WTC11 (cell line): Measurements from ENCODE around the gene BBLN. TPM values are rescaled to one million over a fixed set of nuclear protein-coding genes. Genes with fewer than 3 reads are reported as not detected.

Experiments used
- ATAC-seq: fragments of 200-7000 bp; cut with Tn5 transposase; 2 replicates; pipeline ENCODE4 v1.10.0; 2021; ENCODE audit warnings: mild to moderate bottlenecking, moderate library complexity
- CTCF ChIA-PET: fragments of 300-600 bp; sonication (Branson Sonifier 250); formaldehyde crosslinking; loops from one replicate; lab custom pipeline; 2021; ENCODE audit warnings: antibody characterized with exemption; lab: Charles Lee
- POLR2A ChIA-PET: fragments of 350-600 bp; sonication (Branson Sonifier 250); formaldehyde crosslinking; loops from one replicate; lab custom pipeline; 2021; ENCODE audit warnings: antibody characterized with exemption; lab: Charles Lee
- DNase-seq: peaks from one replicate; pipeline ENCODE4 v3.0.0; 2021; ENCODE audit warnings: low spot score
- H3K27ac Mint-ChIP-seq: 2 replicates; pipeline ENCODE4 v1.8.0; 2021; ENCODE audit warnings: mixed read lengths
- H3K27me3 Mint-ChIP-seq: 2 replicates; pipeline ENCODE4 v1.8.0; 2021; ENCODE audit warnings: low read depth, mild to moderate bottlenecking, moderate library complexity, mixed read lengths
- H3K36me3 Mint-ChIP-seq: 2 replicates; pipeline ENCODE4 v1.8.0; 2021; ENCODE audit warnings: mixed read lengths
- H3K4me1 Mint-ChIP-seq: 2 replicates; pipeline ENCODE4 v1.8.0; 2022; ENCODE audit warnings: mixed read lengths
- H3K4me3 Mint-ChIP-seq: 2 replicates; pipeline ENCODE4 v1.8.0; 2021; ENCODE audit warnings: mild to moderate bottlenecking, moderate library complexity, mixed read lengths
- H3K9me3 Mint-ChIP-seq: 2 replicates; pipeline ENCODE4 v1.8.0; 2021; ENCODE audit warnings: mixed read lengths
- ELF4 ChIP-seq: sonication (generic); formaldehyde crosslinking; IDR thresholded peaks from 2 replicates; pipeline ENCODE4 v1.8.1; 2022; ENCODE audit warnings: low read depth, mild to moderate bottlenecking, moderate library complexity, missing genetic modification reagents
- GTF2I ChIP-seq: fragments of 250-450 bp; sonication (Bioruptor Pico); conservative IDR thresholded peaks from 2 replicates; pipeline ENCODE4 v1.4.0; 2021; ENCODE audit warnings: mild to moderate bottlenecking
- SOX15 ChIP-seq: fragments of 250-450 bp; sonication (Bioruptor Pico); IDR thresholded peaks from 2 replicates; pipeline ENCODE4 v1.9.0; 2021; ENCODE audit warnings: mild to moderate bottlenecking
- TP53 ChIP-seq: sonication (generic); formaldehyde crosslinking; IDR thresholded peaks from 2 replicates; pipeline ENCODE4 v1.8.1; 2023; ENCODE audit warnings: mild to moderate bottlenecking, missing genetic modification reagents
- ZNF317 ChIP-seq: sonication (generic); formaldehyde crosslinking; IDR thresholded peaks from 2 replicates; pipeline ENCODE4 v1.8.1; 2023; ENCODE audit warnings: low read depth, mild to moderate bottlenecking, moderate library complexity, missing genetic modification reagents, borderline replicate concordance
- total RNA-seq: library from RNA; stranded (reverse); gene quantifications from 3 replicates; pipeline ENCODE4 v1.2.3, GENCODE V29; 2021
- TF ChIP-seq, protein P1 (sequence below): sonication (generic); formaldehyde crosslinking; IDR thresholded peaks from 2 replicates; pipeline ENCODE4 v1.8.0; 2022; ENCODE audit warnings: missing genetic modification reagents
- TF ChIP-seq, protein P2 (sequence below): sonication (generic); formaldehyde crosslinking; IDR thresholded peaks from 2 replicates; pipeline ENCODE4 v1.8.0; 2022; ENCODE audit warnings: mild to moderate bottlenecking, missing genetic modification reagents
- TF ChIP-seq, protein P3 (sequence below): sonication (generic); formaldehyde crosslinking; IDR thresholded peaks from 2 replicates; pipeline ENCODE4 v1.8.0; 2022; ENCODE audit warnings: mild to moderate bottlenecking, missing genetic modification reagents
- TF ChIP-seq, protein P4 (sequence below): sonication (generic); formaldehyde crosslinking; IDR thresholded peaks from 2 replicates; pipeline ENCODE4 v1.8.1; 2022; ENCODE audit warnings: mild to moderate bottlenecking, moderate library complexity, missing genetic modification reagents
- TF ChIP-seq, protein P5 (sequence below): sonication (generic); formaldehyde crosslinking; conservative IDR thresholded peaks from 2 replicates; pipeline ENCODE4 v1.8.1; 2023; ENCODE audit warnings: mild to moderate bottlenecking, low read depth, missing genetic modification reagents, moderate library complexity
- TF ChIP-seq, protein P6 (sequence below): sonication (generic); formaldehyde crosslinking; IDR thresholded peaks from 2 replicates; pipeline ENCODE4 v1.8.1; 2023; ENCODE audit warnings: mild to moderate bottlenecking, missing genetic modification reagents, moderate library complexity
- TF ChIP-seq, protein P7 (sequence below): sonication (generic); formaldehyde crosslinking; IDR thresholded peaks from 2 replicates; pipeline ENCODE4 v1.8.0; 2023; ENCODE audit warnings: mild to moderate bottlenecking, missing genetic modification reagents

Gene BBLN
- total RNA-seq, 1 experiment from 2014 or later: 77.1 TPM

DNA sequence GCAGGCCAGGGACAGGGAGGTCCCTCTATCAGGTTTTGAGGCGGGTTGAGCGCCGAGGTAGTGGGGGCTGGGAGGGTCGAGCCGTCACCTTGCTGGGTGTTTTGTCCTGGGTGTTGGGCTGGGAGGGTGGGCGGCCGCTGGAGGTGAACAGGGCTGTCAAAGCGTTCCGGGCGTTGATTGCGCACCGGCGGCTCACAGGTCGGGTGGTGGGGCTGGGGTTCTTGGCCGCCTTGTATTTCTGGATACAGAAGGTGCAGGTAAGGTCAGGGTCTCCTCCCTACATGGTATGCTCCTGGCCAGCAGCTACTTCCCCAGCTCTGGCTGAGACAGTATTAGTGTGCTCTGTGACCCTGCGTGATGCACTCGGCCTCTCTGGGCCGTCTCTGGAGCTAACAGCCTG, 6.1 kb downstream of the BBLN start (continued):
- TF ChIP-seq, protein P1, sequence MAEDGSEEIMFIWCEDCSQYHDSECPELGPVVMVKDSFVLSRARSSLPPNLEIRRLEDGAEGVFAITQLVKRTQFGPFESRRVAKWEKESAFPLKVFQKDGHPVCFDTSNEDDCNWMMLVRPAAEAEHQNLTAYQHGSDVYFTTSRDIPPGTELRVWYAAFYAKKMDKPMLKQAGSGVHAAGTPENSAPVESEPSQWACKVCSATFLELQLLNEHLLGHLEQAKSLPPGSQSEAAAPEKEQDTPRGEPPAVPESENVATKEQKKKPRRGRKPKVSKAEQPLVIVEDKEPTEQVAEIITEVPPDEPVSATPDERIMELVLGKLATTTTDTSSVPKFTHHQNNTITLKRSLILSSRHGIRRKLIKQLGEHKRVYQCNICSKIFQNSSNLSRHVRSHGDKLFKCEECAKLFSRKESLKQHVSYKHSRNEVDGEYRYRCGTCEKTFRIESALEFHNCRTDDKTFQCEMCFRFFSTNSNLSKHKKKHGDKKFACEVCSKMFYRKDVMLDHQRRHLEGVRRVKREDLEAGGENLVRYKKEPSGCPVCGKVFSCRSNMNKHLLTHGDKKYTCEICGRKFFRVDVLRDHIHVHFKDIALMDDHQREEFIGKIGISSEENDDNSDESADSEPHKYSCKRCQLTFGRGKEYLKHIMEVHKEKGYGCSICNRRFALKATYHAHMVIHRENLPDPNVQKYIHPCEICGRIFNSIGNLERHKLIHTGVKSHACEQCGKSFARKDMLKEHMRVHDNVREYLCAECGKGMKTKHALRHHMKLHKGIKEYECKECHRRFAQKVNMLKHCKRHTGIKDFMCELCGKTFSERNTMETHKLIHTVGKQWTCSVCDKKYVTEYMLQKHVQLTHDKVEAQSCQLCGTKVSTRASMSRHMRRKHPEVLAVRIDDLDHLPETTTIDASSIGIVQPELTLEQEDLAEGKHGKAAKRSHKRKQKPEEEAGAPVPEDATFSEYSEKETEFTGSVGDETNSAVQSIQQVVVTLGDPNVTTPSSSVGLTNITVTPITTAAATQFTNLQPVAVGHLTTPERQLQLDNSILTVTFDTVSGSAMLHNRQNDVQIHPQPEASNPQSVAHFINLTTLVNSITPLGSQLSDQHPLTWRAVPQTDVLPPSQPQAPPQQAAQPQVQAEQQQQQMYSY: no peak

DNA sequence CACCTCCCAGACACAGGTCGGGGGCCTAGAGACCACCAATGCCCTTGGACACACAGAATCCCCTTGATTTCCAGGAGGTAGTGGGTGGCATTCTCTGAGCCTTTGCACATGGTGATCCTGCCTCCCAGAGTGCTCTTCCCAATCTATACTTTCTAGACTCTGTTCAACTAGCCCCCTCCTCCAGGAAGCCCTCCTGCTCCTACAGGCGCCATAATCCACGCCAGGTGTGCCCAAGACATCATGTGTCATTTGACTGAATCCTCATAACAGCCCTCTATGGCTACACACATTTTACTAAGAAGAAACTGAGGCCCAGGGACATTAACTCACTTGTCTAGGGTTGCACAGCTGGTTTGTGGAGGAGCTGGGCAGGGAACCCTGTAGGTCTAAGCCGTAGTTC, 7.1 kb downstream of the BBLN start:
- Mint-ChIP-seq H3K27ac (no peak overlapping the region), H3K27me3 (no peaks in the 10 kb centered on the region), H3K9me3 (no peaks in the 10 kb centered on the region), H3K36me3 (peaks cover 34% of the 10 kb centered on the region), H3K4me3 (no peak overlapping the region), H3K4me1 (no peaks in the 10 kb centered on the region)
- ATAC-seq (no peak), DNase-seq (no peak)
- POLR2A ChIA-PET: no interaction called here
- no peak for TF ChIP-seq TP53
- TF ChIP-seq, protein P2, sequence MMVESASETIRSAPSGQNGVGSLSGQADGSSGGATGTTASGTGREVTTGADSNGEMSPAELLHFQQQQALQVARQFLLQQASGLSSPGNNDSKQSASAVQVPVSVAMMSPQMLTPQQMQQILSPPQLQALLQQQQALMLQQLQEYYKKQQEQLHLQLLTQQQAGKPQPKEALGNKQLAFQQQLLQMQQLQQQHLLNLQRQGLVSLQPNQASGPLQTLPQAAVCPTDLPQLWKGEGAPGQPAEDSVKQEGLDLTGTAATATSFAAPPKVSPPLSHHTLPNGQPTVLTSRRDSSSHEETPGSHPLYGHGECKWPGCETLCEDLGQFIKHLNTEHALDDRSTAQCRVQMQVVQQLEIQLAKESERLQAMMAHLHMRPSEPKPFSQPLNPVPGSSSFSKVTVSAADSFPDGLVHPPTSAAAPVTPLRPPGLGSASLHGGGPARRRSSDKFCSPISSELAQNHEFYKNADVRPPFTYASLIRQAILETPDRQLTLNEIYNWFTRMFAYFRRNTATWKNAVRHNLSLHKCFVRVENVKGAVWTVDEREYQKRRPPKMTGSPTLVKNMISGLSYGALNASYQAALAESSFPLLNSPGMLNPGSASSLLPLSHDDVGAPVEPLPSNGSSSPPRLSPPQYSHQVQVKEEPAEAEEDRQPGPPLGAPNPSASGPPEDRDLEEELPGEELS (CRISPR knock-in tag): no peak
- CTCF ChIA-PET: no interaction called here

DNA sequence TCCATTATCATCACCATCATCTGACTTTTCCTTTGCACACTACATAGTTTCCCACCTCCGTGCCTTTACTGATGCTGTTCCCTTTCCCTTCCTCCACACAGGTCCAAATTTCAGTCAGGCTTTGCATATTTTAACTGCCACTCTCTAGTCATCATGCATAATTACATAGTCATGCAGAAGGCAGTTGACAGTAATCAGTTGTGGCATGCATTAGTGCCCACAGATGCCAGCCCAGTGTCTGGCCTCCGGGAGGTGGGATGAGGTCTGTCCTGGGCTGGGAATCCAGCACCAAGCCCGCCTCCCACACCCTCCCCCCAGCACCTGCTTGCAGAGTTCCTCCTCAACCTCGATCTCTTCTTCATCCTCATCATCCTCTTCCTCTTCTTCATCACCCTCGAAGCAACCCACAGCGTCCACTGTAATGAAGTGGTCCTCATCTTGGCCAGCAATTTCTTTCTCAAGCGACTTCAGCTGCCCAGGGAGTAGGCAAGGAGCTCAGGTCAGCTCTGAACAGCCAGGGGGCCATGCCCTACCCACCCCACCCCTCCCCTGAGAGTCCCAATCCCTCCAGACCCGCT, 8.8 kb downstream of the BBLN start:
- H3K4me1 Mint-ChIP-seq: no peaks in the 10 kb centered on the region
- peak overlapping the region; percentile 16; the same call in 1 of the 2 replicates for H3K27ac Mint-ChIP-seq
- CTCF ChIA-PET: interaction anchor here (0.6 to 1.2 kb wide), 3 partner anchors 44 to 64 kb away, joined by 3 read pairs; no protein-coding TSS in a partner anchor
- H3K27me3 Mint-ChIP-seq: no peaks in the 10 kb centered on the region
- TF ChIP-seq ZNF317 (CRISPR knock-in tag) (no peak), SOX15 (CRISPR knock-in tag) (no peak), ELF4 (no peak), GTF2I (CRISPR knock-in tag) (no peak)
- TF ChIP-seq, protein P3, sequence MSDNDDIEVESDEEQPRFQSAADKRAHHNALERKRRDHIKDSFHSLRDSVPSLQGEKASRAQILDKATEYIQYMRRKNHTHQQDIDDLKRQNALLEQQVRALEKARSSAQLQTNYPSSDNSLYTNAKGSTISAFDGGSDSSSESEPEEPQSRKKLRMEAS: no peak
- TF ChIP-seq, protein P4, sequence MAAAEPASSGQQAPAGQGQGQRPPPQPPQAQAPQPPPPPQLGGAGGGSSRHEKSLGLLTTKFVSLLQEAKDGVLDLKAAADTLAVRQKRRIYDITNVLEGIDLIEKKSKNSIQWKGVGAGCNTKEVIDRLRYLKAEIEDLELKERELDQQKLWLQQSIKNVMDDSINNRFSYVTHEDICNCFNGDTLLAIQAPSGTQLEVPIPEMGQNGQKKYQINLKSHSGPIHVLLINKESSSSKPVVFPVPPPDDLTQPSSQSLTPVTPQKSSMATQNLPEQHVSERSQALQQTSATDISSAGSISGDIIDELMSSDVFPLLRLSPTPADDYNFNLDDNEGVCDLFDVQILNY (CRISPR knock-in tag): no peak
- TF ChIP-seq, protein P5, sequence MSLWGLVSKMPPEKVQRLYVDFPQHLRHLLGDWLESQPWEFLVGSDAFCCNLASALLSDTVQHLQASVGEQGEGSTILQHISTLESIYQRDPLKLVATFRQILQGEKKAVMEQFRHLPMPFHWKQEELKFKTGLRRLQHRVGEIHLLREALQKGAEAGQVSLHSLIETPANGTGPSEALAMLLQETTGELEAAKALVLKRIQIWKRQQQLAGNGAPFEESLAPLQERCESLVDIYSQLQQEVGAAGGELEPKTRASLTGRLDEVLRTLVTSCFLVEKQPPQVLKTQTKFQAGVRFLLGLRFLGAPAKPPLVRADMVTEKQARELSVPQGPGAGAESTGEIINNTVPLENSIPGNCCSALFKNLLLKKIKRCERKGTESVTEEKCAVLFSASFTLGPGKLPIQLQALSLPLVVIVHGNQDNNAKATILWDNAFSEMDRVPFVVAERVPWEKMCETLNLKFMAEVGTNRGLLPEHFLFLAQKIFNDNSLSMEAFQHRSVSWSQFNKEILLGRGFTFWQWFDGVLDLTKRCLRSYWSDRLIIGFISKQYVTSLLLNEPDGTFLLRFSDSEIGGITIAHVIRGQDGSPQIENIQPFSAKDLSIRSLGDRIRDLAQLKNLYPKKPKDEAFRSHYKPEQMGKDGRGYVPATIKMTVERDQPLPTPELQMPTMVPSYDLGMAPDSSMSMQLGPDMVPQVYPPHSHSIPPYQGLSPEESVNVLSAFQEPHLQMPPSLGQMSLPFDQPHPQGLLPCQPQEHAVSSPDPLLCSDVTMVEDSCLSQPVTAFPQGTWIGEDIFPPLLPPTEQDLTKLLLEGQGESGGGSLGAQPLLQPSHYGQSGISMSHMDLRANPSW (CRISPR knock-in tag): no peak
- TF ChIP-seq, protein P6, sequence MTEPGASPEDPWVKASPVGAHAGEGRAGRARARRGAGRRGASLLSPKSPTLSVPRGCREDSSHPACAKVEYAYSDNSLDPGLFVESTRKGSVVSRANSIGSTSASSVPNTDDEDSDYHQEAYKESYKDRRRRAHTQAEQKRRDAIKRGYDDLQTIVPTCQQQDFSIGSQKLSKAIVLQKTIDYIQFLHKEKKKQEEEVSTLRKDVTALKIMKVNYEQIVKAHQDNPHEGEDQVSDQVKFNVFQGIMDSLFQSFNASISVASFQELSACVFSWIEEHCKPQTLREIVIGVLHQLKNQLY (CRISPR knock-in tag): no peak
- TF ChIP-seq, protein P1: no peak
- TF ChIP-seq, protein P7, sequence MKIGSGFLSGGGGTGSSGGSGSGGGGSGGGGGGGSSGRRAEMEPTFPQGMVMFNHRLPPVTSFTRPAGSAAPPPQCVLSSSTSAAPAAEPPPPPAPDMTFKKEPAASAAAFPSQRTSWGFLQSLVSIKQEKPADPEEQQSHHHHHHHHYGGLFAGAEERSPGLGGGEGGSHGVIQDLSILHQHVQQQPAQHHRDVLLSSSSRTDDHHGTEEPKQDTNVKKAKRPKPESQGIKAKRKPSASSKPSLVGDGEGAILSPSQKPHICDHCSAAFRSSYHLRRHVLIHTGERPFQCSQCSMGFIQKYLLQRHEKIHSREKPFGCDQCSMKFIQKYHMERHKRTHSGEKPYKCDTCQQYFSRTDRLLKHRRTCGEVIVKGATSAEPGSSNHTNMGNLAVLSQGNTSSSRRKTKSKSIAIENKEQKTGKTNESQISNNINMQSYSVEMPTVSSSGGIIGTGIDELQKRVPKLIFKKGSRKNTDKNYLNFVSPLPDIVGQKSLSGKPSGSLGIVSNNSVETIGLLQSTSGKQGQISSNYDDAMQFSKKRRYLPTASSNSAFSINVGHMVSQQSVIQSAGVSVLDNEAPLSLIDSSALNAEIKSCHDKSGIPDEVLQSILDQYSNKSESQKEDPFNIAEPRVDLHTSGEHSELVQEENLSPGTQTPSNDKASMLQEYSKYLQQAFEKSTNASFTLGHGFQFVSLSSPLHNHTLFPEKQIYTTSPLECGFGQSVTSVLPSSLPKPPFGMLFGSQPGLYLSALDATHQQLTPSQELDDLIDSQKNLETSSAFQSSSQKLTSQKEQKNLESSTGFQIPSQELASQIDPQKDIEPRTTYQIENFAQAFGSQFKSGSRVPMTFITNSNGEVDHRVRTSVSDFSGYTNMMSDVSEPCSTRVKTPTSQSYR: no peak
- H3K9me3 Mint-ChIP-seq: no peaks in the 10 kb centered on the region
- ATAC-seq (no peak), DNase-seq (no peak)
- POLR2A ChIA-PET: no interaction called here
- peaks cover 30% of the 10 kb centered on the region for H3K36me3 Mint-ChIP-seq
- H3K4me3 Mint-ChIP-seq: no peak overlapping the region
